RWPE2 (cell line): ENCODE results near the gene ADAMTS8.
A peak's percentile ranks its signal among the peaks of the same experiment; 100 is the strongest.

Experiments
- ATAC-seq: fragments of 200-7000 bp; cut with Tn5 transposase; 3 replicates; pipeline ENCODE4 v1.9.1; 2021; ENCODE audit warnings: low read depth
- DNase-seq: peaks from one replicate; pipeline ENCODE4 v3.0.0-alpha.2; 2020; ENCODE audit warnings: low spot score
- H3K27ac ChIP-seq: fragments of 450-650 bp; 2 replicates; pipeline ENCODE4 v1.5.1; 2017; ENCODE audit warnings: mild to moderate bottlenecking; ENCODE audit not compliant: poor library complexity, severe bottlenecking
- H3K27me3 ChIP-seq: fragments of 250-450 bp; sonication (Bioruptor Pico); 2 replicates; pipeline ENCODE4 v1.5.1; 2021; ENCODE audit warnings: mild to moderate bottlenecking, moderate library complexity; ENCODE audit not compliant: insufficient read depth, poor library complexity, severe bottlenecking
- H3K36me3 ChIP-seq: fragments of 250-450 bp; sonication (Bioruptor Pico); 2 replicates; pipeline ENCODE4 v1.5.1; 2020; ENCODE audit warnings: low read depth, mild to moderate bottlenecking, moderate library complexity
- H3K4me1 ChIP-seq: fragments of 250-450 bp; sonication (Bioruptor Pico); 2 replicates; pipeline ENCODE4 v1.5.1; 2021; ENCODE audit warnings: mild to moderate bottlenecking, moderate library complexity; ENCODE audit not compliant: insufficient read depth, poor library complexity, severe bottlenecking
- H3K4me3 ChIP-seq: fragments of 250-450 bp; sonication (Bioruptor Pico); 2 replicates; pipeline ENCODE4 v1.5.1; 2021; ENCODE audit warnings: mild to moderate bottlenecking, moderate library complexity; ENCODE audit not compliant: severe bottlenecking
- H3K9me3 ChIP-seq: fragments of 250-450 bp; sonication (Bioruptor Pico); 2 replicates; pipeline ENCODE4 v1.5.1; 2021; ENCODE audit warnings: mild to moderate bottlenecking, moderate library complexity; ENCODE audit not compliant: severe bottlenecking
- CTCF ChIP-seq: fragments of 450-650 bp; IDR thresholded peaks from one replicate; pipeline ENCODE4 v1.5.1; 2017; ENCODE audit warnings: mild to moderate bottlenecking, moderate library complexity; ENCODE audit not compliant: poor library complexity, severe bottlenecking

ADAMTS8 gene

GRCh38 chr11:130428316-130429119 lies at the start of gene ADAMTS8:
Gene ADAMTS8 (minus strand): TSS chr11:130428609. CDS start chr11:130428286, 323 bp downstream.
- H3K9me3 ChIP-seq = no peaks in the 10 kb centered on the region
- ATAC-seq (no peak; the same call in 2 of the 3 replicates), DNase-seq (no peak)
- H3K27ac ChIP-seq = no peak within 1 kb of the TSS
- H3K36me3 ChIP-seq = no peaks in the 10 kb centered on the region
- peaks cover 70% of the 10 kb centered on the region for H3K27me3 ChIP-seq
- H3K4me3 ChIP-seq = peak within 1 kb of the TSS; percentile 11
- no peaks in the 10 kb centered on the region for H3K4me1 ChIP-seq
- TF ChIP-seq CTCF = no peak

- no peak for DNase-seq
- no peak for TF ChIP-seq CTCF
- no peak; the same call in 2 of the 3 replicates for ATAC-seq
- Histone ChIP-seq H3K4me3 (no peak overlapping the region), H3K27me3 (no peaks in the 10 kb centered on the region), H3K9me3 (no peaks in the 10 kb centered on the region), H3K27ac (no peak overlapping the region), H3K4me1 (peaks cover 10% of the 10 kb centered on the region), H3K36me3 (no peaks in the 10 kb centered on the region)
Observed at GRCh38 chr11:130477586-130478203, 49.3 kb upstream of the ADAMTS8 start.

- no peak for DNase-seq
- peaks cover 10% of the 10 kb centered on the region for H3K4me1 ChIP-seq
- no peak for TF ChIP-seq CTCF
- no peak for ATAC-seq
- H3K36me3 ChIP-seq = no peaks in the 10 kb centered on the region
- H3K9me3 ChIP-seq = no peaks in the 10 kb centered on the region
- no peak overlapping the region for H3K27ac ChIP-seq
- no peak overlapping the region for H3K4me3 ChIP-seq
- no peaks in the 10 kb centered on the region for H3K27me3 ChIP-seq
Observed at GRCh38 chr11:130476922-130477491, 48.6 kb upstream of the ADAMTS8 start.

DNA sequence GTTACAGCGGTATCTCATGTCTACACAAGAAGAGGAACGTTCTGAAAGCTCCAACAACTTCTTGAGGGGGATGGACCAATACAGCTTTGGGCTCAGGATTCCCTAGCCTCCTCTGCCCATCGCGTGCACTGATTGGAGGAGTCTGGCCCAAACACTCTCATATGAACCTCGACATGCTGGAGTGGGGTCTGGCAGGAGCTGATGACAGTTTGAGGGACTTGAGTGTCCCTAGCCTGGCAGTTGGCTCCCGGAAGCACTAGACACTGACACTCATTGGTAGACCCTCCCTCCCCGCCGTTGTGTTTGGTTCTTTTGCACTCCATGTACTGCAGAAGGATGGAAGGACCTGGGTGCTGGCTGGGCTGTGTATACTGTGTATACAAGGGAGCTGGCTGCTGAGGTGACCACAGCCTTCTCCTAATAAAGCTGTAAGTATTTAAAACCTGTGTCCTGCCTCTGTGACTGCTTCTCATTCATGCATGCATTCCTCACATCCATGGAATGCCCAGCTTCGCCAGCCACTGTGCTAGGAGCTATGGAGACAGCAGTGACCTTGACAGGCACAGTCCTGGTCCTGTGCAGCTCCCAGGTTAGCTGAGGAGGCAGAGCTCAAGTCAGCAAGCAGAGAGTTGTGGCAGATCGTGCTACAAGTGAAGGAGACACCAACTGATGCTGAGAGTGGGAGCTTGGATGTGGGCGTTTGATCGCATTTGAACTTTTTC lies 48.0 kb upstream of the ADAMTS8 start:
- Histone ChIP-seq H3K27me3 (no peaks in the 10 kb centered on the region), H3K36me3 (no peaks in the 10 kb centered on the region), H3K9me3 (no peaks in the 10 kb centered on the region), H3K4me3 (no peak overlapping the region), H3K27ac (no peak overlapping the region), H3K4me1 (peaks cover 10% of the 10 kb centered on the region)
- DNase-seq (no peak), ATAC-seq (no peak)
- no peak for TF ChIP-seq CTCF
